Erythroblast (primary cell): ENCODE data around the gene GTF2H1.

Experiments
- GATA1 ChIP-seq: IDR thresholded peaks from 2 replicates; pipeline ENCODE4 v1.6.1; 2011; ENCODE audit warnings: low read depth, mild to moderate bottlenecking, control low read depth, low read length, moderate library complexity
- POLR2A ChIP-seq: IDR thresholded peaks from 2 replicates; pipeline ENCODE4 v1.6.1; 2011; ENCODE audit warnings: mild to moderate bottlenecking, low read length

- TF ChIP-seq POLR2A, result no peak
- TF ChIP-seq GATA1, result no peak
These were observed 12.7 kb upstream of the GTF2H1 start for GRCh38 chr11:18309691-18310090.
